Trophoblast cell (in vitro differentiated cells and primary cell): ENCODE results near the gene EEF1AKMT3.

Experiments
- DNase-seq, 2 donors: peaks; one replicate each; pipeline ENCODE4 v3.0.0-alpha.2; 2016
- H2AFZ ChIP-seq: 2 replicates; pipeline ENCODE4 v1.6.1; 2013; ENCODE audit warnings: low read length, moderate library complexity, mild to moderate bottlenecking; ENCODE audit not compliant: insufficient read depth, poor library complexity
- H2AK5ac ChIP-seq: 2 replicates; pipeline ENCODE4 v1.6.1; 2013; ENCODE audit warnings: mild to moderate bottlenecking, low read length
- H2BK120ac ChIP-seq: 2 replicates; pipeline ENCODE4 v1.6.1; 2013; ENCODE audit warnings: low read length, mild to moderate bottlenecking, moderate library complexity; ENCODE audit not compliant: insufficient read depth, poor library complexity
- H2BK12ac ChIP-seq: 2 replicates; pipeline ENCODE4 v1.6.1; 2013; ENCODE audit warnings: mild to moderate bottlenecking, low read length, moderate library complexity
- H2BK5ac ChIP-seq: 2 replicates; pipeline ENCODE4 v1.6.1; 2013; ENCODE audit warnings: low read length, low read depth, moderate library complexity, mild to moderate bottlenecking; ENCODE audit not compliant: poor library complexity
- H3K14ac ChIP-seq: 2 replicates; pipeline ENCODE4 v1.6.1; 2013; ENCODE audit warnings: mild to moderate bottlenecking, low read length
- H3K18ac ChIP-seq: 2 replicates; pipeline ENCODE4 v1.6.1; 2013; ENCODE audit warnings: mild to moderate bottlenecking, low read length
- H3K23ac ChIP-seq: 2 replicates; pipeline ENCODE4 v1.6.1; 2013; ENCODE audit warnings: low read length
- H3K27ac ChIP-seq: 2 replicates; pipeline ENCODE4 v1.5.1; 2013; ENCODE audit warnings: low read depth, mild to moderate bottlenecking, inconsistent platforms, low read length, moderate library complexity
- H3K27me3 ChIP-seq: 2 replicates; pipeline ENCODE4 v1.6.1; 2013; ENCODE audit warnings: inconsistent platforms, mild to moderate bottlenecking, low read length, moderate library complexity; ENCODE audit not compliant: insufficient read depth
- H3K36me3 ChIP-seq, 2 experiments: 1 replicate in 1 of 2; 2 replicates in 1 of 2; pipeline ENCODE4 v1.6.1; 2013; ENCODE audit warnings: low read length in 2 of 2, mild to moderate bottlenecking in 2 of 2, moderate library complexity in 1 of 2; ENCODE audit not compliant: insufficient read depth in 2 of 2, control insufficient read depth in 1 of 2
- H3K4ac ChIP-seq: 2 replicates; pipeline ENCODE4 v1.6.1; 2013; ENCODE audit warnings: low read depth, mild to moderate bottlenecking, low read length, moderate library complexity
- H3K4me1 ChIP-seq, 2 experiments: 1 replicate in 1 of 2; 2 replicates in 1 of 2; pipeline ENCODE4 v1.6.1; 2013; ENCODE audit warnings: low read length in 2 of 2, mild to moderate bottlenecking in 2 of 2, moderate library complexity in 1 of 2; ENCODE audit not compliant: insufficient read depth in 2 of 2, control insufficient read depth in 1 of 2
- H3K4me2 ChIP-seq: 2 replicates; pipeline ENCODE4 v1.6.1; 2013; ENCODE audit warnings: inconsistent platforms, mild to moderate bottlenecking, low read length, moderate library complexity
- H3K4me3 ChIP-seq: 2 replicates; pipeline ENCODE4 v1.5.1; 2013; ENCODE audit warnings: mild to moderate bottlenecking, low read depth, low read length, inconsistent platforms
- H3K79me1 ChIP-seq: one replicate; pipeline ENCODE4 v1.6.1; 2013; ENCODE audit warnings: low read length
- H3K79me2 ChIP-seq: 2 replicates; pipeline ENCODE4 v1.6.1; 2013; ENCODE audit warnings: low read length, mild to moderate bottlenecking; ENCODE audit not compliant: control insufficient read depth, insufficient read depth, poor library complexity
- H3K9ac ChIP-seq: 2 replicates; pipeline ENCODE4 v1.6.1; 2013; ENCODE audit warnings: mild to moderate bottlenecking, low read length
- H3K9me3 ChIP-seq: 2 replicates; pipeline ENCODE4 v1.6.1; 2013; ENCODE audit warnings: low read depth, mild to moderate bottlenecking, control low read depth, inconsistent platforms, low read length; ENCODE audit not compliant: insufficient read depth
- H4K12ac ChIP-seq: 2 replicates; pipeline ENCODE4 v1.6.1; 2013; ENCODE audit warnings: low read depth, mild to moderate bottlenecking, low read length, moderate library complexity
- H4K8ac ChIP-seq: 2 replicates; pipeline ENCODE4 v1.6.1; 2013; ENCODE audit warnings: low read depth, mild to moderate bottlenecking, low read length, moderate library complexity
- H4K91ac ChIP-seq: one replicate; pipeline ENCODE4 v1.6.1; 2013; ENCODE audit warnings: low read depth, mild to moderate bottlenecking, low read length, moderate library complexity
- WGBS: extraction: QIAGEN DNeasy Blood & Tissue Kit; methylation state at CpG from one replicate; pipeline ENCODE4 v1.1.7; 2013; ENCODE audit warnings: missing lambda C conversion rate; ENCODE audit not compliant: insufficient read length, insufficient coverage; ENCODE audit errors: extremely low coverage; 5-methylcytosine and 5-hydroxymethylcytosine counted together

EEF1AKMT3 gene

DNA sequence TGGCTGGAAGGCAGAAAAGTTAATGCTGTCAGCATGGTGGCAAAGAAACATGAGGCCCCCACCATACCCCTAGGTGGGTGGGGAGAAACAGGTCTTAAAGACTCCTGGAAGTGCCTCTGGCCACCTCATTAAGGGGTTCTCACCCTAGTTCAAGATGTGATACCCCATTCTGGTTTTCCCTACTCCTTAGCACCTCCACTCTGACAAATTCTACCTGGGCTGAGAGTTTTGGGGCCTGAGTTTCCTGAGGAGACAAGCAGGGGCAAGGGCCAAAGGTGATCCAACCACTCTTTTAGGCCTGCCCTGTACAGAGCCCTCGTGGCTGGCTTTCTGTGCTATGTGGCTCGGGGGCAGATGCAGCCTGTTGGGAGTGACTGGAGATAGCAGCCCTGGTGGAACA lies 54.0 kb downstream of the EEF1AKMT3 start:
- no peaks in the 10 kb centered on the region for H3K4me1 ChIP-seq
- no peak overlapping the region for H3K27ac ChIP-seq
- no peak overlapping the region for H3K18ac ChIP-seq
- no peak overlapping the region for H3K9ac ChIP-seq
- H3K79me1 ChIP-seq = no peaks in the 10 kb centered on the region
- no peak overlapping the region for H2BK12ac ChIP-seq
- no peak for DNase-seq
- no peaks in the 10 kb centered on the region for H3K79me2 ChIP-seq
- peaks cover 3% of the 10 kb centered on the region for H3K9me3 ChIP-seq
- no CpG with 5 or more reads among the region's 2 CpGs for WGBS
- H4K12ac ChIP-seq = no peak overlapping the region
- H3K23ac ChIP-seq = no peak overlapping the region
- no peak overlapping the region for H3K14ac ChIP-seq
- H3K4me3 ChIP-seq = no peak overlapping the region
- peaks cover 58 to 69% of the 10 kb centered on the region in 2 experiments for H3K36me3 ChIP-seq
- no peak overlapping the region for H3K4me2 ChIP-seq
- no peak overlapping the region for H4K91ac ChIP-seq
- H2AFZ ChIP-seq = no peak overlapping the region
- H4K8ac ChIP-seq = no peak overlapping the region
- H2BK5ac ChIP-seq = no peak overlapping the region
- no peak overlapping the region for H2BK120ac ChIP-seq
- H3K4ac ChIP-seq = no peak overlapping the region
- H3K27me3 ChIP-seq = no peaks in the 10 kb centered on the region
- no peak overlapping the region for H2AK5ac ChIP-seq

DNA sequence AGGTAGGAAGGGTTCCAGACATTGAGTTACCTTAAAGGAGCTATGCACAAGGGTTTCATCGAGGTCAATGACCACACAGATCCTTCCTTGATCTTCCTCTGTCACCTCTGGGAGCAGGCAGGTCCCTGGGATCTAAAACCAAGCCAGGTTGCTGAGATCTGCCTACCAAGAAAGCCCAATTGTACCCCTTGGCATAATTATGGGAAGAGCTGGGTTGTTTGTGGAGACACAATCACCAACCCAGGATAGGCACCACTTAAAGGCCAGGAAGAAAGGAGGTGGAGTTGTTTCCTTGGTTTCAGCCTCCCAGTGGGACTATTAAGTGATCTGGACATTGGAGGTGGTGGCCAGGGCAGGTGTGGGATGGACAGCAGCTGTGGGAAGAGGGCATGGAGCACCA lies 54.6 kb downstream of the EEF1AKMT3 start:
- no peak overlapping the region for H3K4me3 ChIP-seq
- H3K27me3 ChIP-seq = no peaks in the 10 kb centered on the region
- peaks cover 52 to 65% of the 10 kb centered on the region in 2 experiments for H3K36me3 ChIP-seq
- no peak overlapping the region for H4K8ac ChIP-seq
- no peaks in the 10 kb centered on the region for H3K79me1 ChIP-seq
- no peak for DNase-seq
- H3K4me2 ChIP-seq = no peak overlapping the region
- no peak overlapping the region for H3K9ac ChIP-seq
- H4K12ac ChIP-seq = no peak overlapping the region
- no peak overlapping the region for H2BK5ac ChIP-seq
- WGBS = no CpG with 5 or more reads among the region's 1 CpG
- H3K23ac ChIP-seq = no peak overlapping the region
- no peak overlapping the region for H2BK12ac ChIP-seq
- H3K4me1 ChIP-seq = no peaks in the 10 kb centered on the region
- no peak overlapping the region for H2AFZ ChIP-seq
- H3K9me3 ChIP-seq = peaks cover 3% of the 10 kb centered on the region
- no peak overlapping the region for H3K27ac ChIP-seq
- no peaks in the 10 kb centered on the region for H3K79me2 ChIP-seq
- H3K14ac ChIP-seq = no peak overlapping the region
- no peak overlapping the region for H2BK120ac ChIP-seq
- H4K91ac ChIP-seq = no peak overlapping the region
- no peak overlapping the region for H3K18ac ChIP-seq
- no peak overlapping the region for H3K4ac ChIP-seq
- H2AK5ac ChIP-seq = no peak overlapping the region

DNA sequence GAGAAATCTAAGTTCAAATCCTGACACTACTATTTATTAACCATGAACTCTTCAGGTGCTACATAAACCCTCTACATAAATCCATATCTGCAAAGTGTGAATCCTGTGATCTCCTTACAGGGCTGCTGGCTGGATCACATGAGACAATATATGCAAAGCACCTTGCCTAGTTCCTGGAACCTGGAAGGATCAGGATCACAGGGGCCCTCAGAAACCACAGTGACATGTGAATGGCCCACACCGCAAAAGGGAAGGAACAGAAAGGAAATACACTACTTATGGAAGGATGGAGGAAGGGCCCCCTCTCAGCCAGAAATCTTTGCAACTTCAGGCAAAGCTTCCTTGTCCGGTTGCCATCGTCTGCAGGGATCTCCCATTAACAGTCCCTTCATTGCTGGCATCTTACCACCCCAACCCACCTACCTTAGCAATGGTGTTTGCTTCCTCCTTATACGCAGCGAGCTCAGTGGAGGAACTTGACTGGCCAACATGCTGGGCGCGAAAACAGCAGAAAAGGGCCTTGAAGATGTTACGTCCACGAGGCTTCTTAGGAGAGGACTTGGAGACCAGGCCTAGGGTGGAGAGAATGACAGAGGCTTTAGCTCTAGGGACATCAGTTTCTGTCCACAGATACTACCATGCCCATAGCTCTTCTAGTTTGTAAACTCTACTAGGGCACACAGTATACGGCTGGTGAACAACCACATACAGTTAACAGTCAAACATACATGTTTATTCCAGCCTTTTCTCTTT lies 56.8 kb downstream of the EEF1AKMT3 start:
- no CpG with 5 or more reads among the region's 10 CpGs for WGBS
- H3K4me3 ChIP-seq = no peak overlapping the region
- no peak overlapping the region for H2BK12ac ChIP-seq
- no peaks in the 10 kb centered on the region for H3K27me3 ChIP-seq
- H3K4me1 ChIP-seq = peaks cover 0 to 4% of the 10 kb centered on the region in 2 experiments
- no peak overlapping the region for H3K23ac ChIP-seq
- peaks cover 3% of the 10 kb centered on the region for H3K9me3 ChIP-seq
- no peak overlapping the region for H3K27ac ChIP-seq
- no peak overlapping the region for H4K8ac ChIP-seq
- no peak overlapping the region for H3K4ac ChIP-seq
- H4K12ac ChIP-seq = no peak overlapping the region
- peaks cover 2% of the 10 kb centered on the region for H3K79me2 ChIP-seq
- H2AFZ ChIP-seq = no peak overlapping the region
- H2BK120ac ChIP-seq = no peak overlapping the region
- no peak overlapping the region for H3K9ac ChIP-seq
- no peak for DNase-seq
- H3K18ac ChIP-seq = no peak overlapping the region
- no peak overlapping the region for H3K4me2 ChIP-seq
- peaks cover 33 to 44% of the 10 kb centered on the region in 2 experiments for H3K36me3 ChIP-seq
- H2AK5ac ChIP-seq = no peak overlapping the region
- H4K91ac ChIP-seq = no peak overlapping the region
- H2BK5ac ChIP-seq = no peak overlapping the region
- H3K14ac ChIP-seq = no peak overlapping the region
- H3K79me1 ChIP-seq = no peaks in the 10 kb centered on the region

DNA sequence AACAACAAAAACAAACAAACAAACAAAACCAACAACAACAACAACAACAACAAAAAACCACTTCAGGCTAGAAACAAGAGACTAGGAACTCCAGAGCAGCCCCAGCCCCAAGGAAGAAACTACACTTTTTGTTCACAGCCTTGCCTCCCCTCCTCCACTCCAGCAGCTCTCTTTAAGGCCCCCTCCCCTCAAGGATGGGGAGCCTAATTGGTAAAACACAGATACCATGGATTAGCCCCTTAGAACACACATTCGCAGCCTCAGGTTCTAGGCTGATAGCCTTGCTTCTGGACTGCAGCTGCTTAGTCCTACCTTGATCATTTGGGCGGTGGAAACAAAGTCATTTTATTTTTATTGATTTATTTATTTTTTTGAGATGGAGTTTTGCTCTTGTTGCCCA lies 58.0 kb downstream of the EEF1AKMT3 start:
- H4K91ac ChIP-seq = no peak overlapping the region
- no peak overlapping the region for H3K9ac ChIP-seq
- H3K36me3 ChIP-seq = peaks cover 22 to 32% of the 10 kb centered on the region in 2 experiments
- no peak overlapping the region for H4K12ac ChIP-seq
- peaks cover 2% of the 10 kb centered on the region for H3K79me2 ChIP-seq
- H3K4me2 ChIP-seq = no peak overlapping the region
- no peak for DNase-seq
- H2BK12ac ChIP-seq = no peak overlapping the region
- no peak overlapping the region for H3K18ac ChIP-seq
- H3K23ac ChIP-seq = no peak overlapping the region
- peaks cover 3% of the 10 kb centered on the region for H3K9me3 ChIP-seq
- no peak overlapping the region for H3K27ac ChIP-seq
- no peak overlapping the region for H2AFZ ChIP-seq
- no peak overlapping the region for H2AK5ac ChIP-seq
- no peak overlapping the region for H2BK120ac ChIP-seq
- no peaks in the 10 kb centered on the region for H3K79me1 ChIP-seq
- no peak overlapping the region for H4K8ac ChIP-seq
- no CpG with 5 or more reads among the region's 2 CpGs for WGBS
- H3K4me1 ChIP-seq = peaks cover 0 to 4% of the 10 kb centered on the region in 2 experiments
- H3K4me3 ChIP-seq = no peak overlapping the region
- no peaks in the 10 kb centered on the region for H3K27me3 ChIP-seq
- no peak overlapping the region for H2BK5ac ChIP-seq
- no peak overlapping the region for H3K4ac ChIP-seq
- H3K14ac ChIP-seq = no peak overlapping the region
